ENCODE data around the gene DNAJC13.

DNA sequence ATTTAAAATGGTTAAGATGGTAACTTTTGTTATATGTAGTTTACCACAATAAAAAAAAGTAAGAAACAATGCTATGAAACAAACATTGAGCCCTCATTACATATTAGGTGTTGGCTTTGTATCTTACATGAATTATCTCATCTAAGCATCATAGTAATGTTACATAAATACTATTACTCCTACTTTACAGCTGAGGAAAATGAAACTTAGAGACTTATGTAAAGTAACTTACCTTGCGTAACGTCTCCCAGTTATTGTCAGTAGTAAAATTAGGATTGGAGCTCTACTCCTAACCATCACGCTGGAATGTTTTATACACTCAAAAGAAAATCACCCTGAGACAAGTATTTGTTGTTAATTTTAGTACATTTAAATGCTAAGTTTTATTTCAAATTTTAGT, 42.2 kb downstream of the DNAJC13 start:
- TF ChIP-seq POLR2A (IDR thresholded peaks at IDR 0.05; ENCODE audit: low read length): no peak
- TF ChIP-seq GATA1 (IDR thresholded peaks at IDR 0.05; ENCODE audit: low read depth, low read length): no peak

Measured in erythroblast (primary cell).